Forelimb muscle (tissue), 1 donor: Measurements from ENCODE around the gene HERC4. TPM values are rescaled to one million over a fixed set of nuclear protein-coding genes. Genes with fewer than 3 reads are reported as not detected.

ENCODE experiments used
- DNase-seq: peaks from one replicate; pipeline ENCODE4 v3.0.0-alpha.2; 2013; ENCODE audit warnings: low read depth
- polyA plus RNA-seq: library from polyadenylated mRNA; unstranded; fragments of 120-200 nt; gene quantifications from one replicate; pipeline ENCODE4 v1.2.1, GENCODE V29; 2013; ENCODE audit not compliant: insufficient read length

Gene HERC4, protein sequence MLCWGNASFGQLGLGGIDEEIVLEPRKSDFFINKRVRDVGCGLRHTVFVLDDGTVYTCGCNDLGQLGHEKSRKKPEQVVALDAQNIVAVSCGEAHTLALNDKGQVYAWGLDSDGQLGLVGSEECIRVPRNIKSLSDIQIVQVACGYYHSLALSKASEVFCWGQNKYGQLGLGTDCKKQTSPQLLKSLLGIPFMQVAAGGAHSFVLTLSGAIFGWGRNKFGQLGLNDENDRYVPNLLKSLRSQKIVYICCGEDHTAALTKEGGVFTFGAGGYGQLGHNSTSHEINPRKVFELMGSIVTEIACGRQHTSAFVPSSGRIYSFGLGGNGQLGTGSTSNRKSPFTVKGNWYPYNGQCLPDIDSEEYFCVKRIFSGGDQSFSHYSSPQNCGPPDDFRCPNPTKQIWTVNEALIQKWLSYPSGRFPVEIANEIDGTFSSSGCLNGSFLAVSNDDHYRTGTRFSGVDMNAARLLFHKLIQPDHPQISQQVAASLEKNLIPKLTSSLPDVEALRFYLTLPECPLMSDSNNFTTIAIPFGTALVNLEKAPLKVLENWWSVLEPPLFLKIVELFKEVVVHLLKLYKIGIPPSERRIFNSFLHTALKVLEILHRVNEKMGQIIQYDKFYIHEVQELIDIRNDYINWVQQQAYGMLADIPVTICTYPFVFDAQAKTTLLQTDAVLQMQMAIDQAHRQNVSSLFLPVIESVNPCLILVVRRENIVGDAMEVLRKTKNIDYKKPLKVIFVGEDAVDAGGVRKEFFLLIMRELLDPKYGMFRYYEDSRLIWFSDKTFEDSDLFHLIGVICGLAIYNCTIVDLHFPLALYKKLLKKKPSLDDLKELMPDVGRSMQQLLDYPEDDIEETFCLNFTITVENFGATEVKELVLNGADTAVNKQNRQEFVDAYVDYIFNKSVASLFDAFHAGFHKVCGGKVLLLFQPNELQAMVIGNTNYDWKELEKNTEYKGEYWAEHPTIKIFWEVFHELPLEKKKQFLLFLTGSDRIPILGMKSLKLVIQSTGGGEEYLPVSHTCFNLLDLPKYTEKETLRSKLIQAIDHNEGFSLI
- 32.1 TPM for polyA plus RNA-seq

DNA sequence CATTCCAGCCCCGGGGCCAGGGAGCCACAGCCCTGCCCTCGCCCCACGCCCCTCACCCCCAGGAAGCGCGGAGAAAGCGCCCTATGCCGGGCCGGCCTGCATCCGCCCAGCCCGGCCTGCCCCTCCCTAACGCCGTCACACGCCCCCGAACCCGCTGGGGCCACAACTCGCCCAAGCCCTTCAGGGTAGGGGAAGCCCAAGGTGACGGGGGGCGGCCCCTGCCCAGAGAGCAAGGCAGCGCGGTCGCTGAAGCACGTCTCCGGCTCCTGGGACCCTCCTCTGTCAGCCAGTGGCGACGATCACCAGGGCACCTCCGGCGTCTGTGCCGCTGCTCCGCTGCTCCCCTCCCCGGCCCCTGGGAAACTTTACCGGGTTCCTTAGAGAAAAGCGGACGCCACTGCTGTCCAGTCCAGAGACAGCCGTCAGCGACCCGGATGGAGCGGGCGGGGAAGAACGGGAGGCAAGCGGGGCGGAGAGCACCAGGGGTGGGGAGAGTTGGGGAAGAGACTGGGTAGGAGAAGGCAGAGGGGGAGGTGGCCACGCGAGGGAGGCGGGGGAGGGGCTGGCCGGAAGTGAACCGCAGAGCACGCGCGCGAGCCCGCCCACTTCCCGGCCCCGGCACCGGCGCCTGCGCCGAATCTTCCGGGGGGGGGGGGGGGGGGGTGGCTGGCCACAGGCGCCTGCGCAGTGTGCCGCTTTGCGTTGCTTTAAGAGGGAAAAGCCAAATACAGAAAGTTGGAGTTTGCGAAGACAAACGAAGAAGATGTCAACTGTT lies at the start of gene HERC4:
Gene HERC4 (minus strand): TSS at position 509 of the 775 bp plus-strand sequence. CDS start 2,175 bp downstream, outside the sequence.
- peak; percentile 84 for DNase-seq

DNA sequence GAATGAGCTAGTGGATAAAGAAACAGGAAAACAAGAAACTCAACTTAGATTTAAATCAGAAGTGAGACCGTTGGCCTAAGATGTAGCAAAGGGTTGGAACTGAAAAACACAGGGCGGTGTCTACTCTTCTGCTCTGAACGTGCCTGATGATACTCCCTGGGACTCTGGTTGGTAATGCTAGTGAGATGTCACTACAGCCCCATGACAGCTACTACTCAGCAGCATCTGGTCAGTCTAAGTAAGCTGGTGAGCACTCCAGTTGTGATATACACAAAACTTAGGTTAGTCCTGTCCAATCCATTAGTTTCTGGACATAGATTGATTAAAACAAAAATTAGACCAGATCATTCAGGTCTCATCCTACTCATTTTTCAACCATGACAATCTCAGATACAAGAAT lies 49.6 kb upstream of the HERC4 start:
- DNase-seq, result no peak

DNA sequence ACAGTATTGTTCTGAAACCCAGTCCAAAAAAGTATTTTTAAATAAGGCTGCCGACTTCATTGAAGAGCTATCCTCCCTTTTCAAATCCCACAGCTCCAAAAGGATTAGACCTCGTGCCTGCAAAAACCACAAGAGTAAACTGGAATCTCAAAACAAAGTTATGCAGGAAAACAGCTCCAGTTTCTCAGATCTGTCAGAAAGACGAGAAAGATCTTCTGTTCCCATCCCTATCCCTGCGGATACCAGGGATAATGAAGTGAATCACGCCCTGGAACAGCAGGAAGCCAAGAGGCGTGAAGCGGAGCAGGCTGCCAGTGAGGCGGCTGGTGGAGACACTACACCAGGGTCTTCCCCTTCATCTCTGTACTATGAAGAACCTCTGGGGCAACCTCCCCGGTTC lies 46.8 kb upstream of the HERC4 start:
- no peak for DNase-seq

DNA sequence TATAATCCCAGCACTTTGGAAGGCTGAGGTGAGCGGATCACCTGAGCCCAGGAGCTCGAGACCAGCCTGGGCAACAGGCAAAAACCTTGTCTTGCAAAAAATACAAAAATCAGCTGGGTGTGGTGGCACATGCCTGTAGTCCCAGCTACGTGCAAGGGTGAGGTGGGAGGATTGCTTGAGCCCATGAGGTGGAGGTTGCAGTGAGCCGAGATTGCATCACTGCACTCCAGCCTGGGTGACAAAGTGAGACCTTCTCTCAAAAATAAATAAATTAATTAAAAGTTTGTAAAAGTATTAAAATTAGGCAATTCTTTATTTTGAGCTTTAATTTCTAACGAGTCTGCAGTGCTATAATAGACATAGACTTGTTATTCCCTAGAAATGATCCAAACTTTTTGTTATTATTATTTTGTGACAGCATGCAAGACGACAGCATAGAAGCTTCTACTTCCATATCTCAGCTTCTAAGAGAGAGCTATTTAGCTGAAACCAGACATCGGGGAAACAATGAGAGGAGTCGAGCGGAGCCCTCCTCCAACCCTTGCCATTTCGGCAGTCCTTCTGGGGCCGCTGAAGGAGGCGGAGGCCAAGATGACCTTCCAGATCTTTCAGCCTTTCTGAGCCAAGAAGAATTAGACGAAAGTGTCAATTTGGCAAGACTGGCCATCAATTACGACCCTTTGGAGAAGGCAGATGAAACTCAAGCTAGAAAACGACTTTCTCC lies 46.1 kb upstream of the HERC4 start:
- no peak for DNase-seq

DNA sequence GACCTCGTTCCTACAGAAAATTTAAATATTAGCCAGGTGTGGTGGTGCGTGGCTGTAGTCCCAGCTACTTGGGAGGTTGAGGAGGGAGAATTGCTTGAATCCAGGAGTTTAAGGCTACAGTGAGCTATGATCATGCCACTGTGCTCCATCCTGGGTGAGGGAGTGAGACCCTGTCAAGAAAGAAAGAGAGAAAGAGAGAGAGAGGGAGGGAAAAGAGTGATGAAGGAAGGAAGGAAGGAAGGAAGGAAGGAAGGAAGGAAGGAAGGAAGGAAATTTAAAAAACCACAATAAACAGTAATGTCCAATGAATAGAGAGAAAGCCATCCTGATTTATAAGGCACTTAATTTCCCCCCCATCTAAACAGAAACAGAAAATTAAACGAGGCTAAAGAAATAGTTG lies 43.6 kb upstream of the HERC4 start:
- DNase-seq, result no peak

DNA sequence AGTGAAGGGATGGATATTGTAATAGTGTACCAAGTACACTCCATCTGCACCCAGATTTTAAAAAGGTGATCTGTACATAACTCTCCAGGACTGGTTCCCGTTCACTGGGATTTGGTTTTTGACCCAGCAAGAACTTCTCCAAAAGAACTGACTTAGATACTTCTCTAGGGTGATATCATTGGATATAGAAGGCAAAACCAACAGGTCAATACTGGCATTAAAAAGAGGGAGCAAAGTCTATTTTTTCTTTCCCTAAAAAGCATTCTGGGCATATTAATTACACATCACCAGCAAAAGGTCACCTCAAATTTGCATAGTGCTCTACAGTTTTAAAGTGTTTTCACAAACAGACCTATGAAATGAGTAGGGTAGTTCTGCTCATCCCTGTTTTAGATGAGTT lies 37.8 kb upstream of the HERC4 start:
- no peak for DNase-seq

DNA sequence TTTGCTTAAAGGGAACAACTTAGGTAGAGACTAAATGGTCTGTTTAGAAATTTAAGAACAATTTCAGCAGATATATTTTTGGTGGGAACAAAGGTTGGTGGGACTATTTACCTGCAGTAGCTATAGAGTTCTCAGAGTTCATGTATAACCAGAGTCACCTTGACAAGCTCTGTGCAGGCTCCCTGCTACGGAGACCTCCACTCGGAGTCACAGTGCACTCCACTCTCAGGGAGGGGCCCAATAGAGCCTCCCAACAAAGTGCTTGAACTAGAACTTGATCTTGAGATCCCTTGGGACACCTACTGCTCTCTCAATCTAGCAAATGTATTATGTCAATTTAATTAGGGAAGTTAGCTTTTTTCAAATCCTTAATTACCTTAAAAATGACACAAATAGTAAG lies 36.5 kb upstream of the HERC4 start:
- no peak for DNase-seq

DNA sequence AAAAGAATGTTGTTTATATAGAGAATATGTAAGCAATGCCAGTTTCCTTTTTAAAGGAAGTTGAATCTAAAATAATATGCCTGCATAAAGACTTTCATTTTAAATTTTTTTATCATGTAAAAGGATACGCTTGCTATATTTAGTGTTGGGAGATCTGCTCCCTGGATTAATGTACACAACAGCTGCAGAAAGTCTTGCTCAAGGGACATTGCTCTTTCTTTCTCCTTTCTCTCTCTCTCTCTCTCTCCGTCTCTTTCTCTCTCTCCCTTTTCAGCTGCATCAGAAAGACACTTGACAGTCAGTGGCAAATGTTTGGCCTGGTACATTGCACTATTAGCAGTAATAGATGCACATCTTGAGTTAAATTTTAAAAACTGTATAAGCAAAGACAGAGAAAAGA lies 34.9 kb upstream of the HERC4 start:
- DNase-seq, result peak; percentile 41

DNA sequence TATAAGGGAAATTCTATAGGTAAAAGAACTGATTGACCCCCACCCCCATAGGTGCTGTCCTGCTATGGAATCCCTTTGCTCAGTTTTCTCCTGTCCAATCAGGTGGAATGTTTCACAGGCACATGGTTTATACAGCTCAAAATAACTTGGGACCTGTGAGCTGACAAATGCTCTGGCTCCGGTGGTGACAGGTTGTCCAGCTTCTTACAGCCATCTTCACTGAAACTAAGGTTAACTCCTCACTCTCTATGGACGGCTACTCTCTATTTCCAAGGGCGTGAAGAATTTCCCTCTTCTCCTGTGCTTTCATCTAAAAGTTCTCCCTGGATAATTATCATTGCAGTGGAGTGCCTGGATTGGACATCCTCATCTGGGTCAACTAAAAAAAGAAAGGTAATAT lies 34.2 kb upstream of the HERC4 start, which contains the start of gene MYPN:
Gene MYPN (plus strand): TSS at position 158 of the 400 bp plus-strand sequence. CDS start 11,951 bp downstream, outside the sequence.
- no peak for DNase-seq

DNA sequence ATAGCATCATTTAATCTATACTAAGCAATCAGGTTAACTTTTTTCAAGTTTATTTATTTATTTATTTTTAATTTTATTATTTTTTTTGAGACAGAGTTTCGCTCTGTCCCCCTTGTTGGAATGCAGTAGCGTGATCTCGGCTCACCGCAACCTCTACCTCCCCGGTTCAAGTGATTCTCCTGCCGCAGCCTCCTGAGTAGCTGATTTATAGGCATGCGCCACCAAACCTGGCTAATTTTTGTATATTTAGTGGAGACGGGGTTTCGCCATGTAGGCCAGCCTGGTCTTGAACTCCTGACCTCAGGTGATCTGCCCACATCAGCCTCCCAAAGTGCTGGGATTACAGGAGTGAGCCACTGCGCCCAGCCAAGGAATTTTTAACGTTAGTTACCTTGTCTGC lies 33.6 kb upstream of the HERC4 start:
- DNase-seq, result no peak

DNA sequence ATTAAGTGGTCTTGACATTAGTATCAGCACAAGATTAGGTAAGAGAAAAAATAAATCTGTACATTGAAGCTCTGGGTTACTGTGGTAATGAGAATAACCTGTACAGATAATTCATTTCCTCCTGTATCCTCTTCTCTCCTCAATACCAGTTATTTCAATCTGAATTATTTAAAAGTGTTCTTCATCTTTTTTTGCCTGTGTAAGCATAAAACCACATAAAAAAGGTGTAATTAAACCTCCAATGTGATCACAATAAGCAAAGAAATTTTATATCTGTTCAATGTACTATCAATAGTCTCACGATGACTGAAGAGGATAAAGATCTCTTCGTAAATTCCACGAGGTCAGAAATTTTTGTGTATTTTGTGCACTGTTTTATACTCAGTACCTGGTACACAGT lies 33.0 kb upstream of the HERC4 start:
- no peak for DNase-seq

DNA sequence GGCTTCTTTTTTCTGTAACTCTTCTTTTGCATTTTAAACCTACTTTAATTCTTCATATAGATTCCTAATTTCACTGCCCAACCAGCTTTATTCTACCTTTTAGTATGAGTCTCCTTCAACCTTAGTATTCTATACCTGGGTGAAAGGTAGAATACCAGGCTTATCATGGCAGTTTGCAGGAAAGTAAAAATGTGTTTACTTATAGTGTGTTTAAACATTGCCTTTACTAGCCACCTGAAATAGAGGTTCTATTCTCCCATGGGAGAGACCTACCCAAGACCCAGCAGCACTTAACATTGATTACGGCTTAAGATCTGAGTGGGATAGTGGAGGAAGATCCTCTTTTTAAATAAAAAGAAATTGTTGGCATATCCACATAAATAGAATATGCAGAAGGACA lies 32.6 kb upstream of the HERC4 start:
- no peak for DNase-seq

DNA sequence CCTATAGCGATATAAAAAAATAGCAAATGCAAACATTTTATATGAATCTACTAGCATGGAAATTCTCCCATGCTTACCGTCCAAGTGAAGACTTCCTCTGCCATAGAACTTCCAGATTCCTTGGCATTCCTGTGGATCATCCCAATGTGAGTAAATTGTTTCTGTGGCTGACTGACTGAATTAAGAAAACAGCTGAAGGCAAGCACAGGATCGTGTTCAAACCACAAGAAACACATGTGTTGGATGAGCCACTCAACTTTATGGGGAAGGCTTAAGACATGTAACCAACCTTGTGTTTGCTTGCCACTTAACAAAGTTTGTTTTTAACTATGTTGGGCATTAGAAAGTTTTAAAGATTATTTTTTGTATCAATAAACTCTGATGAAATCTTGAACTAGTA lies 31.6 kb upstream of the HERC4 start:
- no peak for DNase-seq

DNA sequence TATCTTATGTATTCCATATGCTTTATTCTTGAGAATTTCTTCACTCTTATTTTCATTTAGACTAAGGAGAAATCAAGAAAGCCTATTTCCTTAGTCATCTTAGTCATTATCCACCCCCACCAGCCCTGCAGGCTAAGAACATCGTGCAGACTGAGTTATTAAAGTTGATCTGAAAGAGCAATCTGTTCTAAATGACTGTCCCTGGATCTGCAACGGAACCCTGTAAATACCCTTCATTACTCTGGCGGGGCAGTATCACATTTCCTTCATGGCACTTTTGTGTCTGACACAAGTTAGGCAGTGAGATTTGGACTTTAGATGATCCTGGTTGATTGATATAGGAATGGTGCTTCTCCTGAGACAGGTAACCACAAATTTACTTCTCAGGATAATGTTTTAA lies 30.7 kb upstream of the HERC4 start:
- DNase-seq, result no peak

DNA sequence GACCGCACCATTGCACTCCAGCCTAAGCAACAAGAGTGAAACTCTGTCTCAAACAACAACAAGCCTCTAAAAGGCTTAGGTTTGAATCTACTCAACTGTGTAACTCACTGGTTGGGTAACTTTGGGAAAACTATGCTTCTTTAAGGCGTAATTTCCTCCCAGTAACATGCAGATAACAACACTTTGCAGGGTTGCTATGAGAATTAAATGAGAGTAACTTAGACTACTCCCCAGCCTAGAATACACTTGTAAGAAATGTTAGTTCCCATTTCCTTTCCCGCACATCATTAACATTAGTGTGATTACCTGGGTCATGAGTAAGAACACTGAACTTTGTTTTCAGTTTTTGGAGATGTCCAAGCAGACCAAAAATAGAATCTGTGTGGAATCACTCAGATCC lies 28.8 kb upstream of the HERC4 start:
- no peak for DNase-seq

DNA sequence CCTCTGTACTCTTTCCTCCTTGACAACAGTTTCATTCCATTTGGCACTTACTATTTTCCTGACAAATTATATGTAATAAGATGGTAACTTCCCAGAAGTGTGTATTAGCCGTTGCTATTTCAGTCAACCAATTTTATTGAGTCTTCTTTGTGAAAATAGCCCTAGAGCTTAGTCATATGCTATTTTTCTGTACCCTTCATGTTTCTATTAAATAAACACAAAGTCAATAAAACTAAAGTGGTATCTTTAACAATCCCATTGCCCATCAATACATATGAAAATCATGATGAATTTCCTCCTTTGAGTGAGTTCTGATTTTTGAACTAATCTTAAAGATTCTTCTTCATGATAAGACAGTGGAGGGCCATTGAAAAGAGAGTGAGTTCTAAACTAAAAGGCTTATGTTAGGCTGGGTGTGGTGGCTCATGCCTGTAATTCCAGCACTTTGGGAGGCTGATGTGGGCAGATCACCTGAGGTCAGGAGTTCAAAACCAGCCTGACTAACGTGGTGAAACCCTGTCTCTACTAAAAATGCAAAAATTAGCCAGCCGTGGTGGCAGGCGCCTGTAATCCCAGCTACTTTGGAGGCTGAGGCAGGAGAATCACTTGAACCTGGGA lies 28.3 kb upstream of the HERC4 start:
- no peak for DNase-seq

DNA sequence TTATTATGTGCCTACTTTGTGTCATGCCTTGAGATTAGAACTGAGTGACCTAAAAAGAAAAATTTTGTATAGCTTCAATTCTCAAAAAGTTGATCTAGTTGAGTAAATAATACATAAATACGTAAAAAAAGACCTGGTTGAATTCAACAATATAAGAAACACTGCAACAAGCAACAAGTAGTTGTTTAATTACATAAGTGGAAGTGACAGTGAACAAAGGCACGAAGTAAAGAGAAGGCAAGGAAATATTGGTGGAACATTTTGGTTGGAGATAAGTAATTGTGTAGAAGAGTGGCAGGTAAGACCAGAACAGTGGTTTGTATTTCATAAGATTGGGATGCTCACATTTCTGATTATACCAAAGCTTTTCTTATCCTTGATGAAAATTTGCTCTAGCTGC lies 26.0 kb upstream of the HERC4 start:
- DNase-seq, result no peak

DNA sequence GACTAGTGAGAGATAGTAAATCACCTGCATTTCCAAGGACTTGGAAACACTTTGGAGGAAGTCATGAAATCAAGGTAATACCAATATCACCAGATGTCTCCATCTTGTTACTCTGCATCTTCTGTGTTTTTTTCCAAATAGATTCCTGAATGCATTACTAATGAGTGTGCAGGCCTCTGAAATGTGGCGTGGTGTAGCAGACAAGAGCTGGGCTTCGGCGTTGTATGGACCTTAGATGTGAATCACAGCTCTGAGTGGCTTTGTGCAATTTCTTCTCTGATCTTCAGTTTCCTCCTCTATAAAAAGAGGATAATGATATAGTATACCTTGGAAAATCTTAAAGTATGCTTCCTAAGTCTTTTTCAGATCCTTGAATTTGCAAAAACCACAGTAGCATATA lies 24.7 kb upstream of the HERC4 start:
- no peak for DNase-seq

DNA sequence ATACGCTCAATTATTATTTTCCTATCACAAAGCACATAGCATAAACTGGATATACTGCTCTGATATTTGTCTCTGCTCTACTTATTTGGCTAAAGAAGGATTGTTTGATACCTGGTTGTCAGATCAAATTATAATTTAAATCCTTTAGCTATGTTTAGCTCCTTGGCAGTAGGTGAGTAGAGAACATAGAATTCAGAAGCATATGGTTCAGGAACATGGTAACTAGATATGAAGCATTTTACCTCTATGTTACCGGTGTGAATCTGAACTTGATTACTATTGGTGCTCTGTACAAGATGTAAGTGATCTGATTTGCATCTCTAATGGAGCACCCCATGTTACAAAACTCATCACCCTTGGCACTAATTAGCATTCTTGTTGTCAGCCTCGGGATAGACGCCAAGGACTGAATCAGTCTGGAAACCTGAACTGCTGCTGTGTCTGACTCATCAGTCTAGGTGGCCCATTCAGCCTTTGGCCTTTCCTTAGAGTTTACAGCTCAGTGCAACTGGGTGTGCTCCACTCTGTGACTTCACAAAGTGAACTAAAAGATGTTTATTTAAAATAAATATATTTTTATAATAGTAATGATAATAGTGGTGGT lies 21.9 kb upstream of the HERC4 start:
- DNase-seq, result no peak

DNA sequence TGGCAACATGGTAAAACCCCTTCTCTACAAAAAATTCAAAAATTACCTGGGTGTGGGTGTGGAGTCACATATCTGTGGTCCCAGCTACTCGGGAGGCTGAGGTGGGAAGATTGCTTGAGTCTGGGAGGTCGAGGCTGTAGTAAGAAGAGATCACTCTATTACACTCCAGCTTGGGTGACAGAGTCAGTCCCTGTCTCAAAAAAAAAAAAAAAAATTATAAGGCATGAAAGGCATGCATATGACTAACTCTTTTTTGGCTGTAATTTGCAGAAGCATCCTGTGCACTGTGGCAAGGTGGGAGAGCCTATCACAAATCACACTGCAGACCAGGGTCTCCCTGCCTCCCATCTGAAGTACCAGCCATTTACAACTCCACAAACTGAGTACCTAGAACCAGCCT lies 20.1 kb upstream of the HERC4 start:
- no peak for DNase-seq
